GM10847 (cell line): ENCODE data around the gene SGCG.

ENCODE experiments used
- POLR2A ChIP-seq: IDR thresholded peaks from 2 replicates; pipeline ENCODE4 v1.6.1; 2011; ENCODE audit not compliant: insufficient read length; ENCODE audit errors: extremely low read depth

The SGCG gene

DNA sequence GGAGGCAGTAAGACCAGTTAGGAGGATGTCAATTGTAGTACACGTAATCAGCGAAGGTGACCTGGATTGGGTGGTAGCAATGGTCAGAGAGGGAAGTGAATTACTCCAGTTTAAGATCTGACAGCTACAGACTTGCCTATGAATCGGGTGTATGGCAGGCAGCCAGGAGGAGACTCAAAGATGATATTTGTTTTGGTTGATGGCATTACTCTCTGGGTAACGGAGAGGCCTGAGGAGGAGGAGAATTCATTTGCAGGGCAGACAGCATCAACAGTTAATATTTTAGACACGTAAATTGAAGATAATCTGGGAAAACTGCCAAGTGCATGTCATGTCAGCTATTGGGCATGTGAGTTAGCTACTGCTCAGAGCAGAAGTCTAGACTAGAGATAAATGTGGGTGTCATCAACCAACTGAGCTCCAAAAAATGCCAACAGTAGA lies 109.2 kb downstream of the SGCG start:
- TF ChIP-seq POLR2A, result no peak

- no peak for TF ChIP-seq POLR2A
Measured at GRCh38 chr13:23292586-23292985, 111.8 kb downstream of the SGCG start.

DNA sequence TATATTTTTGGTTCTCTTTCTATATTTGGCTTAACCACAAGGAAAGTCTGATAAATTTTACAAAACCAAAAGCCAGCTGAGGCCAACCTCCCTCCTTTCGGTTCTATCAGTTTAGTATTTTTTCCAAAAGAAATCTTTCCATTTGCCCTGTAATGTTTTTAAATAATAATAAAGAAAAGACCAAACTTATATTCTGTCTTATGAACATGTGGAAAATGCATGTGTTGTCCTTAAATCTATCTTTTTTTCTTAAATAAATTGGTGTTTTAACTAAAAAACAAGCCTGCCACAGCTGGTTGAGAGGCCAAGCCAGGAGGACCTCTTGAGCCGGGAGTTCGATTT lies 139.1 kb downstream of the SGCG start:
- TF ChIP-seq POLR2A, result no peak

GRCh38 chr13:23320926-23321534 lies 140.3 kb downstream of the SGCG start:
- no peak for TF ChIP-seq POLR2A

- no peak for TF ChIP-seq POLR2A
Measured at GRCh38 chr13:23321535-23322241, 140.9 kb downstream of the SGCG start.

DNA sequence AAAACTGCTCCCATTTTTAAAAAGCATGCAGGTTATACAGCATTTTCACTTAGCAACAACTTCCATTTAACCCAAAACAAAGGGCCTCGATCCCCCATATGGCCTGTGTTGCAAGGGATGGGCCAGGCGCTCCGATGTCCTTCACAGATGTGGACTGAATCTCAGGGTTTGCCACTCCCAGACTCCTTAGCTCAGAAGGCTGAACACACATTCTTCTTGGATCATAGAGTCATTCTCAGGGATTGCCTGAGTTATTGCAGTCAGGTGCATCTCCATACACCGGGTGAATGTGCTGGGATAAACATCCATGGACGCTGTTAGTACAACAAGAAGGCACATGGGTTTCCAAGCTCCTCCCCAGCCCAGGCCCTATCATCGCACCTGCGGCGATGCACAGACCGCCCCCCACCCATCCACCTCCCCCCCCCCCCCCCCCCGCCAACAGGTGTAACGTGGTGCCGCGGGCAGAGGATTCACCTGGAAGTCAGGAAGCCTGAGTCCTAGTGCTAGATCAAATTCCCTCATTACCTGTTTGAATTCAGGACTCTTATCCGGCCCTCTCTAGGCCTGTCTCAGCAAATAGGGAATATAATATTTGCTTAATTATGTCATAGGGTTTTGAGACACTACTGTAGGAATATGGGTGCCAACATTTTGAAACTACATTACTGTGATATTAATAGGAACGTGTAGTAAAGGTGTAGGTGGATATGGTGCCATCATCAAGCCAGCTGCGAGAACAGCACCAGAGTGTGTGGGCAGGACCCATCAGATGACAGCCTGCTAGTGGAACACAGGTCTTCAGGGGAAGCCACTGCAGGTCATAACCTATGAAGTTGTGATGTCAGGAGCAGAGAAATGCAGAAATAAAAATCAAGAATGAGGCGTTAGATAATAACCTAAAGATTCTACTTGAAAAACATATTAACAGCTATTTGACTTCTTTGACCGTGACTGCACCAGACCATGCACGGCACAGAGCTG lies 141.9 kb downstream of the SGCG start:
- TF ChIP-seq POLR2A, result no peak

DNA sequence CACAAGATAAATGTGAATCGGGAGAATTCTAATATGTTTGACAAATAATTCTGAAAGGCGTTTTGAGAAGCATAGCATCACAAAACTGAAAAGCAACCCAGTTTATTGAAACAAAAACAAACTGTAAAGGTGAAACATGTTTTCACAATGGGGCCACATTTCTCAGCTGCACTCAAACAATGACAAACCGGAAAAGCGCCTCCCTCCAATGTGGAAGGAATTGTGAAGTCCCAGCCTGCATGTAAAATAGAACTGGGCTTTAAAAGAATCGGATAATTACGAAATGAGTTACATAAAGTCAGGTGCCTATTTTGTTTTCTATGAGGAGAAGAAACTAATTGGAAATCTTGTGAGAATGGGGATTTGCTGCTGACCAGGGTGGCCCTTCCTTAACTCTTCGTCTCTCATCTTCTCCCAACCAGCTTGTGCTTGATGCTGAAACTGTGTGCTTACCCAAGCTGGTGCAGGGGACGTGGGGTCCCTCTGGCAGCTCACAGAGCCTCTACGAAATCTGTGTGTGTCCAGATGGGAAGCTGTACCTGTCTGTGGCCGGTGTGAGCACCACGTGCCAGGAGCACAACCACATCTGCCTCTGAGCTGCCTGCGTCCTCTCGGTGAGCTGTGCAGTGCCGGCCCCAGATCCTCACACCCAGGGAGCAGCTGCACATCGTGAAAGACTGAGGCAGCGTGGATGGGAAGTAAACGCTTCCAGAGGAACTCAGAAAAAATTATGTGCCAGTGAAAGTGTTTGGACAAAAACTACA lies 143.3 kb downstream of the SGCG start:
- no peak for TF ChIP-seq POLR2A

GRCh38 chr13:23325191-23325590 lies 144.4 kb downstream of the SGCG start:
- TF ChIP-seq POLR2A, result no peak

DNA sequence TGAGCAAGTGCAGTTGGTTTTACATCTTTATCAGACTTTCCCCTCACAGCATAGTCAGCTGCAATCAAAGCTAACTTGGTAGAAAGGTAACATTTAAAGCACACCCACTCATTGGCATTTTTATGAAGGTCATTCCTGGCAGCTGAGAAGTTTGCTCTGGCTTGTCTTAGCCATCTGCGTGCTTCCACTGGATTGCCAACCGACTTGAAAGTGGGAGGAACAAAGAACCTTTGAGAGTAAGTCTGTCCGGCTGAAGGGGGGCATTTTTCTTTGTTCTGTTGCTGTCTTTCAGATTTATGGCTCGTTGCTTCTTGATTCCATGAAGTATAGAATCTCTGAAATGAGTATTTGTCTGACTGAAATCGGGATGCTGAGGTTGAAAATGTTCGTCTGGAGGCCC lies 149.6 kb downstream of the SGCG start:
- no peak for TF ChIP-seq POLR2A

GRCh38 chr13:23339225-23339624 lies 158.4 kb downstream of the SGCG start:
- TF ChIP-seq POLR2A, result no peak

GRCh38 chr13:23344931-23345595 lies 164.3 kb downstream of the SGCG start:
- no peak for TF ChIP-seq POLR2A

DNA sequence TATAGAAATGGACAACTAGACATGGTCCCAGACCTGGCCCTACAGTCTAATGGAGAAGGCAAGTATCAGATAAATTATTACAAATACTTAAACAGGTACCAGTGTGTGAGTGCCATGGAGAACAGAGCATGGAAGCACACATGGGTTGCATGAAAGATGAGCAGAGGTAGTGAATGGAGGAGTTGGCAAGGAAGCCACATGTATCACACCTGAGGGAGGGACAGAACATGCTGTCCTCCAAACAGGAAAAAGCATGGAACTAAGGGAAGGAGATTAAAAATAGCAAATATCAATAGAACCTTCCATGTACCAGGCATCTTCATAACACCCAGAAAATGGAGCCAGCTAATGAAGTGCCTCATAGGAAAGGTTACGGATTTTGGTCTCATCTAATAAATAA lies 166.8 kb downstream of the SGCG start:
- no peak for TF ChIP-seq POLR2A

- TF ChIP-seq POLR2A, result no peak
Measured at GRCh38 chr13:23348262-23349127, 167.7 kb downstream of the SGCG start.
